Measurements from ENCODE around the gene KIAA1191.

The KIAA1191 gene

GRCh38 chr5:176352116-176352878 lies 9.3 kb downstream of the KIAA1191 start:
- Histone ChIP-seq H3K4me3 (ENCODE audit: low read depth, low read length) (no peak overlapping the region), H3K27me3 (ENCODE audit: insufficient read depth, low read depth, severe bottlenecking) (no peaks in the 10 kb centered on the region), H3K9me3 (ENCODE audit: severe bottlenecking) (no peaks in the 10 kb centered on the region), H3K36me3 (peaks cover 86% of the 10 kb centered on the region), H3K27ac (no peak overlapping the region)
- TF ChIP-seq CTCF (IDR thresholded peaks at IDR 0.05; ENCODE audit: low read depth, low read length), result no peak
- no peak for DNase-seq

GRCh38 chr5:176350416-176350815 lies 11.1 kb downstream of the KIAA1191 start:
- no peaks in the 10 kb centered on the region for H3K27me3 ChIP-seq (ENCODE audit: insufficient read depth, low read depth, severe bottlenecking)
- H3K9me3 ChIP-seq (ENCODE audit: severe bottlenecking), result no peaks in the 10 kb centered on the region
- H3K4me3 ChIP-seq (ENCODE audit: low read depth, low read length), result no peak overlapping the region
- no peak for DNase-seq
- TF ChIP-seq CTCF (IDR thresholded peaks at IDR 0.05; ENCODE audit: low read depth, low read length), result no peak
- H3K36me3 ChIP-seq, result peaks cover 85% of the 10 kb centered on the region
- H3K27ac ChIP-seq, result no peak overlapping the region

DNA sequence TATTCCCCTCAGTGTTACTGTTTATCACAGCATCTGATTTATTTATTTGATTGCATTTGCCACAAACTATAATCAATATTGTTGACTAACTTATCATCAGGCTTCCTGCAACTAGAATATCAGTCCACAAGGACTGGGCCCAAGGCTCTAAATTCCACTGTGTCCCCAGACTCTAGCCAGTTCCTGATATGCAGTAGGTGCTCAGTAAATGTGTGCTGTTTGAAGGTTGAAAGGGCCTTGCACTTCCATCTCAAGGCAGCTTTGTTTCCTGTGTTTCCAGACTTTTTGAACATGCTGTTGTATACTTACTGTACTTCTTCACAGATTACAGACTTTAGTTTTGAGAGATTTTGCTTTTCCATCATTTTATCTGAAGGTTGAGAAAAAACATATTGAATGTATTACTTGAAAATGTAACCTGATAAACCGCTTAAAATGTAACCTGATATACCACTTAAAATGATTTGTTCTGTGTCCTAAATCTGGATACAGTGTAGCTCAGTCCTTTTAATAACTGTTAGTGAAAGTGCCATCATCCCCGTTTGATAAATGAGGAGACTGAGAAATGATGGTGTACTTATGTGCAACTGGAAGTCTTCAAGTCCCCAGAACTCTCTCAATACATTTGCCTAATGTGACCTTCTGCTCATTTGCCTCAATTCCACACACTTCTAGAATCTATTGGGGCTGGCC lies 18.7 kb downstream of the KIAA1191 start:
- Histone ChIP-seq H3K27ac (no peak overlapping the region), H3K36me3 (peaks cover 40% of the 10 kb centered on the region), H3K4me3 (ENCODE audit: low read depth, low read length) (no peak overlapping the region), H3K27me3 (ENCODE audit: insufficient read depth, low read depth, severe bottlenecking) (no peaks in the 10 kb centered on the region), H3K9me3 (ENCODE audit: severe bottlenecking) (no peaks in the 10 kb centered on the region)
- no peak for DNase-seq
- no peak for TF ChIP-seq CTCF (IDR thresholded peaks at IDR 0.05; ENCODE audit: low read depth, low read length)

DNA sequence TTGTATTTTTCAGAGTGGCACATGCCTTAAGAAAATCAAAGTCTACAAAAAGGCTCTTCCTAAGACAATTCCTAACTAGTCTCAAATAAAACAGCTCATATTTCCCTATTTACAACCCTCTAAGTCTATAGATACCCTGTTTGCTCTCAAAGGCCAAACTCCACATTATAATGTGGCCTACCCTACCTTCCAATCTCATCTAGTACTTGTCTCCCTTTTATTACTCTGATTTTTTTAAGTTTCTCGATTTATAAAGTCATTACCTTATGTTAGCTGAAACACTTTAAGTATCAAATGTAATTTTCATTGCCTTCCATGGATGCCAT lies 19.4 kb downstream of the KIAA1191 start:
- no peak for TF ChIP-seq CTCF (IDR thresholded peaks at IDR 0.05; ENCODE audit: low read depth, low read length)
- H3K27ac ChIP-seq, result no peak overlapping the region
- H3K27me3 ChIP-seq (ENCODE audit: insufficient read depth, low read depth, severe bottlenecking), result no peaks in the 10 kb centered on the region
- H3K36me3 ChIP-seq, result peaks cover 38% of the 10 kb centered on the region
- no peak for DNase-seq
- H3K4me3 ChIP-seq (ENCODE audit: low read depth, low read length), result no peak overlapping the region
- H3K9me3 ChIP-seq (ENCODE audit: severe bottlenecking), result no peaks in the 10 kb centered on the region

- TF ChIP-seq CTCF (IDR thresholded peaks at IDR 0.05; ENCODE audit: low read depth, low read length), result no peak
- DNase-seq, result no peak
- H3K27me3 ChIP-seq (ENCODE audit: insufficient read depth, low read depth, severe bottlenecking), result no peaks in the 10 kb centered on the region
- no peaks in the 10 kb centered on the region for H3K9me3 ChIP-seq (ENCODE audit: severe bottlenecking)
- H3K27ac ChIP-seq, result no peak overlapping the region
- H3K36me3 ChIP-seq, result peaks cover 38% of the 10 kb centered on the region
- H3K4me3 ChIP-seq (ENCODE audit: low read depth, low read length), result no peak overlapping the region
Observed at GRCh38 chr5:176341325-176342157, 20.0 kb downstream of the KIAA1191 start.
